ENCODE results near the gene SLC35F1.
"Not testable (repeated sequence)": the region's sequence is repeated elsewhere in the genome, so short reads cannot be mapped to it uniquely, and the experiment has no call there.

Gene SLC35F1

DNA sequence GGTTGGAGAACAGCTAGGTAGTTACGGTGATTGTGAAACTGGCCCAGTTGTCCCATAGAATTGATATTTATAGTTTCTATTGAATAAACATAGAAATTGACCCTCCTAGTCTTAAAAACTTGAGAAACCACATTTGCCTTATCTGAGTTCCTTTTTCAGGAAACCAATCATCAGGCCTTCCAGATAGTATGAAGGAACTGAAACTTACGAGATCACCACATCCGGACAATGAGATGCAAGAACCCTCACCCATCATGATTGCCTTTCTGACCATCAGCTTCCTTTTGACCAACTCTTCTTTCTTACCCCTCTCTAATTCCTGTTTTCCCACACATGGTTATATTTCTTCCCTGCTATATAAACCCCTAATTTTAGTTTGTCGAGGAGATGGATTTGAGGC, 21.8 kb downstream of the SLC35F1 start:
- DNase-seq = no peak

DNA sequence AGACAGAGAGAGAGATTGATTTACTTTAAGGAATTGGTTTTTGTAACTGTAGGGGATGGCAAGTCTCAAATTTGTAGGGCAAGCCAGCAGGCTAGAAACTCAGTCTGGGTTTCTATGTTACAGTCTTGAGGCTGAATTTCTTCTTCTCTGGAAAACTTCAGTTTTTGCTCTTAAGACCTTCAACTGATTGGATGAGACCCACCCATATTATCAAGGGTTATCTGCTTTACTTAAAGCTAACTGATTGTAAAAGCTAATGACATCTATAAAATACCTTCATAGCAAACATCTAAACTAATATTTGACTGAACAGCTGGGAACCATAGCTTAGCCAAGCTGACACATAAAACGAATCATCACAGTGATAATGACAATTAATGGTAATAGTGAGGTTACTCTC, 22.4 kb downstream of the SLC35F1 start:
- no peak for DNase-seq

DNA sequence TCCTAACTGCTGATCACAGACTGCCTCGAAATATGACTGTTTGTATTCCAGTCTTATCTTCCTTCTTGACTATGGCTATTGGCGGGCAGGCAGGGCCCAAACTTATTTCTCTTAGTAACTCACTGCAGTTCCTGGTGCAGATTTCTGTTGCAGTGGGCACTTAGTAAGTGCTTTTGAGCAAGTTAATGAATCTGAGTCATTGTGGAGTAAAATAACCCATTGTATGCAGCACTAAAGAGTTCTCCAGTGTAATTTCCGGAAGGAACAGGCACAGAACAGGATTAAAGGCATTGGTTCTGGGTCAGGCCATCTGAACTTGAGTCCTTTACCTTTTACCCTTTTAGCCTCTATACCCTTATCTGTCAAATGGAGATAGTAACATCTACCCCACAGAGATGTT, 23.6 kb downstream of the SLC35F1 start:
- no peak for DNase-seq

DNA sequence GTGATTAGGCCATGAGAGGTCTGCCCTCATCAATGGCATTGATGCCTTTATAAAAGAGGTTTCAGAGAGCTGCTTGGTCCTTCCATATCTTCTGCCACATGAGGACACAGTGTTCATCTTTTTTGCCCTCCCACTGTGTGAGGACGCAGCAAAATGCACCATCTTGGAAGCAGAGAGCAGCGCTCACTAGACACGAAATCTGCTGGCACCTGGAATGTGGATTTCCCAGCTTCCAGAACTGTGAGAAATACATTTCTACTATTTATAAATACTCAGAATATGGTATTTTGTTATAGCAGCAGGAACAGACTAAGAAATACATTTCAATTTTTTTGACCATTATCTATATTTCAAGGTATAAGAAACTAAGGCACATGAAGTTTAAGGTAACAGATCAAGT, 24.9 kb downstream of the SLC35F1 start:
- DNase-seq = no peak

DNA sequence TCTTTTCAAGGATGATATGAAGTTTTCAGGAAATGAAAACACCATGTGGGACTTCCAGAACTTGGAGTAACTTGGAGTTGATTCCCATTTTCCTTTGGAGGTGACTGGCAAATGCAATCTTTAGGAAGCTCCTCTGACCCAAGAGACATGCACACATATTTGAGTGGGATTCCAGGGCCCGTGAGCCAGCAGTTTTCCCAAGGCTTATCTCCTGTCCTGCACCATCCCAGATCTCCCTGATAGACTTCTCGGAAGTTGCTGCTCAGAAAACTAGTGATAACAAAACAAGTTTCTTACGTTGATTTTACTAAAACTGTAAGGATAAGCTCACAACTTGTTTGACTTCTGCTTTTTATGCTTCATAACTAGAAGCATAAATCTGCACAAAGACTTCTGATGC, 25.6 kb downstream of the SLC35F1 start:
- DNase-seq = no peak

DNA sequence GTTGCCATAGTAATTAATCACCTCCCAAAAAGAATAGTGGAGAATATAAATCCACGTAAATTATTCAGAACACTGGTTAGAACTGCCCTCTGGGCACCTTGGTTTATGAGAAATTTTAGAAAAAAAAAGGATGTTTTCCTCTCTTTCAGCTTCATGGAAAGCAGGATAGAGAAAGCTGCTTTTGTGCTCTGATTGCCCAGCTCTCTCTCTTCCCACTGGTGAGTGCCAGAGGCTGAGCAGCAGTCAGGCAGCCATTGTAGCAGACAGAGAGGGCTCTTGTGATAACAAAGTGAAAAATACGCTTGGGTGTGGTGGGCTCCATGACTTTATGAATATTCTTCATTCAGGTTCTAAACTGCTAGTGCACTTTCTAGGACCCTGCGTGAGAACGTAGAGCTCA, 26.4 kb downstream of the SLC35F1 start:
- DNase-seq = no peak

DNA sequence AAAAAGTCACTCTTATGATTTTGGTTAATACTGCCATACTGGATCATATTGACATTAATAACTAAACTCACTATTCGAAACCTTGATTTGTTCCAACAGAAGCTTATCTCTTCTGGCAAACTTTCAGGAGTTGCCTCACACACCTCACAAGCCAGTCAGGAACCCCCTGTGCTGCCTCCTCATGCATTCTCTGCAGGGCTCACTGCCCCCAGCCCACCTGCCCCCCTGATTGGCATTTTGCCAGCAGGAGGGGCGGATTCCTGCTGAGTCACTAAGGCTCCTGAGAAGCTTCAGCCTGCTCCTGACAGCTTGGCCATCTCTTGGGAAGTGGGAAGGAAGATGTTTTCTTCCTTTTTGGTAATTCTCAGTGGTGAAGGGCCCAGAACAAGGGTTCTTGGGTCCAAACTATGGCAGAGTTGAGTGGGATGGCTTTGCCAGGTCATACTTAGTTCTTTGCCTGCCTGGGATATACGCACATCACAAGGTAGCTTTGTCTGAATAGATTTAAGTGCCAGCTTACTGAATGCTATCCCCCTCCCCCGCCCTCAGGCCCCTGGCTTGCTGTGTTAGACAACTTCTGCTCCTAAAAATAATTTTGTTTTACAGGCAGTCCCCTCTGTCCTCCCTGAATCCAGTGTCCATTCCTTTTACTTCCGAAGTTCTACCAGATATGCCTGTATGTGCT, 31.4 kb downstream of the SLC35F1 start:
- DNase-seq = no peak

DNA sequence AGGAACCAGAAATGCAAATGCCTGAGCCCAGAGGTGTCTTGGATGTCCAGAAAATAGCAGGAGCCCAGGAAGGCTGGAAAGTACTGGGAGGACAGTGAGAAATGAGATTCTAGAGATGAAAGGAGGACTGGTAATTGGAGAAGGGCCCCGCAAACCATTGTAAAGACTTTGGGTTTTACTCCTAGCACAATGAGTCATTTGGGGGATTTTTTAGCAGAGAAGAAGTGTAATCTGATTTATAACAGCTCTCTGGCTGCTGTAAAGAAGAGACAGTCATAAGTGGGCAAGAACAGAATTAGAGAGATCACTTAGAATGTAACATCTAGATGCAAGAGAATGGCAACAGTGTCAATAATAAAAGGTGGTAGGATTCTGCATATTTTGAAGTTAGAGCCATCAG, 40.2 kb downstream of the SLC35F1 start:
- no peak for DNase-seq

DNA sequence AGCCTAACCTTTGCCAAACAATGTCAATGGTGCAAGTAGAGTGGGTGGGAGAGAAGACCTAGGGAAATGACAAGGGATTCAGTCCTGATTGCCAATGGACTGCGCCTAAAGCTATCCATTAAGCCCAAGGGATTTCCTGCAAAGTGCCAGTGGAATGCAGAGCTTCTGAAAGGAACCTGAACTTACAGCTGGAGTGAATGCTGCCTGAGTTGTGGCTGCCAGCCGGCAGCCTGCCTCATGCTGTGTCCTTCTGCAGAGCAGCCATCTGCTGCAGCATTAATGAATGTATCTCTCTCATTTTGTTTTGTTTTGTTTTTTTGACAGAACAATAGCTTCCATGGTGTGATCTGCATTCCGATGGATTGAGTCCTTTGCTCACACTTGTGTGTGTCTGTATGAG, 44.7 kb downstream of the SLC35F1 start:
- DNase-seq = no peak

DNA sequence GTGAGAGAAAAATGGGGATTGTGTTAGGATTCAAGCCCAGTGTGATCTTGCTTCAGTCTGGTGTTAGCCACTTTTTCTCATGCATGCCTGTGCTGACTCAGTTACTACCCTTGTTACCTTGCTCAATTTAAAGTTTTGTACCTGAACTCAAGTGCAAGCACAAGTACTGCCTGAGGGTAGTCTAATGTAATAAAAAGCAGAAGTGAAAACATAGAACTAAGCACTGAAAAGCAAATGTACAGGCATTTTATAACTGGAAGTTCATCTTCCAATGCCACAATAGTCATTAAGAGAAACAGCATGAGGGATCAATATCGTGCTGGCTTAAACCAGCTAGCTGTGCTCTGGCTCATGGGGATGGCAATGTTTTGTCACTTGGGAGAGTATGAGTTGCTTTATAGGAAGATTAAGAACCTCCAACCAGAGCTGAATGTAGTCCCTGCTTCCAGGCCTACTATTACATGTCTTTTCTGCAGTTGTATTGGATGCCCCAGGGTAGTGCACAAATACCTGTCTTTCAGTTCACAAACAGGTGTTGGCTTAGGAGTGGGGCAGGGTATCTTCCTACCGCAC, 48.7 kb downstream of the SLC35F1 start:
- DNase-seq = no peak

DNA sequence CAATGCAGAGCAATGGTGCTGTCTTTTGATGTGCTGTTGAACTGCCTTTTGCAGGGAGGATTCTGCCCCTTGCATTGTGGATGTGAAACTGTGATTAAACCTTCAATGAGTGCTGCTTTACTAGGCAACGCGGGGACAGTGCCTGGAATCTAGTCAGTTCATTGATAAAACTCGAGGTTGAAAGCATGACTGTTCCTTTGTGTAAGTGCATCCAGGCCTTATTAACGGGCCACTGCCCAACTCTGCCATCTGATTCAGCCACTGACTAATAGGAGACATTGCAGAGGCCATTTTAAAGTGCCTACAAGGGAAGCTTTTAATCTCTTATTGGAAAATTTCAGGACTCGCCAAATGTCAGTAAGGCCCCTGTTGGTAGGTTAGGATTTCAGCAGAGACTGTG, 49.3 kb downstream of the SLC35F1 start:
- no peak for DNase-seq

DNA sequence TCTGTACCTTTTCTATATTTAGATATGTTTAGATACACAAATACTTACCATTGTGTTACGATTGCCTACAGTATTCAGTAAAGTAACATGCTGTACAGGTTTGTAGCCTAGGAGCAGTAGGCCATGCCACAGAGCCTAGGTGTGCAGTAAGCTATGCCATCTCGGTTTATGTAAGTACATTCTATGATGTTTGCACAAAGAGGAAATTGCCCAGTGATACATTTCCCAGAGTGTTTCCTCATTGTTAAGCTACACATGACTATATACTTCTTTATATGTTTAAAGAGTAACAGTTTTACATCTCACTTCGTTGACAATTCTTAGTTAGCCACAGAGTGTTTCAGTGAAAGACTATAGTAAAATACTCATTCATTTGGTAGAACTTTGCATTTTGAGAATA, 51.5 kb downstream of the SLC35F1 start:
- DNase-seq = no peak

DNA sequence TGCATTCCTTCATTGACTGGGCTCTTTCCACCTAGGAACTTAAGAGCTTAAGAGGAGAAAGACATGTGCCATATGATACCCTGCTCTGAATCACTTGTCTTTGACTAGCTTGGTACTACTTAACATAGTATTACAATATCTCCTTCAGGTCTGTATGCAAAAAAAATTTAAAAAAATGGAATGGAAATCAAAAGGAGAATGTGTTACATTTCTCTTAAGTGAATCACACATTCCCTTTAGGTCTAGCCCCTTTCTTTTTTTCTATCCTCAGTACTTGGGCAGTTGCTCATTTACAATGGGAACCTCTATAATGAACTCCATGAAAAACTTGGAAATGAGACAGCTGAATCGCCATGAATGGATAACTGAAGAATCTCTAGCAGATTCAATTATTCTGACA, 53.8 kb downstream of the SLC35F1 start:
- no peak for DNase-seq

DNA sequence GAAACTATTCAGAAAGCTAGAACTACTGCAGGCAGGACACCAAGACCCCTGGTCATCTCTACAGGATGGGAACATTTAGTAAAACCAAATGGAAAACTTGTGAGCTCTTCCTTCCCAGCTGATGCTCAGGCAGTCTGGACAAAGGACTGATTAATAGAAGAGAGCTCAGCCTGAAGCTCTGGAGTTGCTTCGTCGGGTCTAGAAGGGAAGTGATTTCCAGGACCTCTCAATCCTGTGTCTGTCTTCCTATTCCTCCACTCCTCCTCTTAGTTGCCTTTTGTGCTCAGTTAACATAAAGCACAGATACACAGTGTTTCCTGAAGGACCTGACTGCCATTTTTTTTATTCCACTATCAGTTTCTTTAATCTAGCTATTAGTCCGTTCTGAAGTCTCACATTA, 54.2 kb downstream of the SLC35F1 start:
- no peak for DNase-seq

DNA sequence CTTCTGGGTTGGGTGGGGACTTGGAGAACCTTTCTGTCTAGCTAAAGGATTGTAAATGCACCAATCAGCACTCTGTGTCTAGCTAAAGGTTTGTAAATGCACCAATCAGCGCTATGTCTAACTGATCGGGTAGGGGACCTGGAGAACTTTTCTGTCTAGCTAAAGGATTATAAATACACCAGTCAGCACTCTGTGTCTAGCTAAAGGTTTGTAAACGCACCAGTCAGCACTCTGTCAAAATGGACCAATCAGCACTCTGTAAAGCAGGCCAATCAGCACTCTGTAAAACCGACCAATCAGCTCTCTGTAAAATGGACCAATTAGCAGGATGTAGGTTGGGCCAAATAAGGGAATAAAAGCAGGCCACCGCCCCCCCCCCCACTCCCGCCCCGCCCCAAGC, 58.7 kb downstream of the SLC35F1 start:
- DNase-seq = not testable (repeated sequence)

DNA sequence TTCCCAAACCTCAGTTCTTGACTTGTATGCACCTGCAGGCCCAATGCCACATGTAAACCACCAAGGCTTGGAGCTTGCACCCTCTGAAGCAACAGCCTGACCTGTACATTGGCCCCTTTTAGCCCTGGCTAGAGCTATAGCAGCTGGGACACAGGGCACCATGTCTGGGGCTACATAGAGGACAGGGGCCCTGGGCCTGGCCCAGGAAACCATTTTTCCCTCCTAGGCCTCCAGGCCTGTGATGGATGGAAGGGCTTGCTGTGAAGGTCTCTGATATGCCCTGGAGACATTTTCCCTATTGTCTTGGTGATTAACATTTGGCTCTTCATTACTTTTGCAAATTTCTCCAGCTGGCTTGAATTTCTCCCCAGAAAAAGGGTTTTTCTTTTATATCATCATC, 64.6 kb downstream of the SLC35F1 start:
- DNase-seq = no peak

DNA sequence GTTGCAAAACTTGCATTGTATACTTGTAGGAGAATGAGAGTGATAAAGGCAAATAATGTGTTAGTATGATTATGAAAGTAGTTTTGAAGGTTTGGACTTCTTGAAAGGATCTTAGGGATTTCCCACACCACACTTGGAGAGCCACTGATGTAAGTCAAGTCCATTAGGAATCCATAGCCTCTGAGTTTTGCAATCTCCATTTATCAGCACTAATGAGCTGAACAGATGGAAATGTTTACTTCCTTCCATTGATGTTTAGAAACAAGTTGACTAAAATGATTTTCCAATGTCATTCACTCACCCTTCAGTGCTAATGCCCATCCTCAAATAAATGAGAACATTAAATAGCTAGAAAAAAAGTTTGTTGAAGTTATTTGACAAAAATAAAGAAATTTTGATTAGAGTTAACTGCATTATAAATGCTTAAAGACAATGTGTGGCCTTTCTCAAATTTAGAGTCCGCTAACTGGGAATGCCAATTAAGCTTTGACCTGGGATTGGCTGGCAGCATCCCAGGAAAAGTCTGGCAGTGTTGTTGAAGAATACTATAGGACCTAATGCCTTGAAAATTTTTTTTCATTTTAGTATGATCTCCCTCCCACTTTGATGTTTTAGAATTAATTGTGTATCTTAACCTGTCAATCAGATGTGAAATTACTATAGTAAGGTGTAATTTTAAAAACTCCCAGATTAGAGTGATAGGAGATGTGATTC, 68.0 kb downstream of the SLC35F1 start:
- DNase-seq = no peak

DNA sequence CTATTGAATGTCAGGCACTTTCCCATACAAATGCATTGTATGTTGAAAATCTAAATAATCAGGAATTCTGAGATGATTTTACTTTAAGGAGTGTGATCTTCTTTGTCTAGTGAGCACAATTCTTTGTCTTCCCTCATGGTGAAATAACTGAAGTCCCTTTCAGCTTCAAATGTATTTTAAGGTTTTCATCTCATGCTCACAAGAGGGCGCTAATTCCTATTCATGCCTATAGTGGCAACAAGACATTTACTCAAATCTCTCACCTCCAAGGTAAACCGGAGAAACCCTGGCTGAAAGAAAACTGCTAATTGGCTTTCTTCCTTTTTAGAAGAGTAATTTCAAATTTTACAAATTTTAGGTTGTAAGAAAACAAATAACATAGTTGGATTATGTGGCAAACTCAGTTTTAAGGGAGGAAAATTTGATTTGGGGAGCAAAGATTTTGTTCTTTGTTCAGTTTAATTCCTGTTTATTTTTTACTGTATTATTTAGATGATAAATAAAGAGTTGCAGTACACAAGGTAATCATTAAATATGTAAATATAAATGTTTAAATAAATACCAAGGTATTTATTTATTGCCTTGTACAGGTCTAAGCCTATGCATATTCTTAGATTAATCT, 69.1 kb downstream of the SLC35F1 start:
- DNase-seq = no peak

DNA sequence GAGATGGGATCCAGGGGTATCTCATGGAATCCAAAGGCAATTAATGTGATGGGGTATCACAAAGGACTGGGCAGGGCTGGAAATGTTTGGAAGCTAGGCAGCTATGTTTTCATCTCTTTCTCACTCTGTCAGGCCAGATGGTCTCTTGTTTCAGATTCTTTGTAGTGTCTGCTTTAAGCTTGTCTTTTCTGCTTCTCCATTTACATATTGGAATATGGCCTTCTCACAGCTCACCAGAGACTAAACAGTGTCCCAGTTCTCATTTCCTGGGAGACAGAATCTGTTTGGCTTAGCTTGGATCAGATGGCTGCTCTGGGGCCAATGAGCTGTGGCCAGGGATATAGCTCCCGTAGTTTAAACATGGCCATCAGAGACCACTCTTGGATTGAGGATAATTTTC, 78.9 kb downstream of the SLC35F1 start:
- no peak for DNase-seq

DNA sequence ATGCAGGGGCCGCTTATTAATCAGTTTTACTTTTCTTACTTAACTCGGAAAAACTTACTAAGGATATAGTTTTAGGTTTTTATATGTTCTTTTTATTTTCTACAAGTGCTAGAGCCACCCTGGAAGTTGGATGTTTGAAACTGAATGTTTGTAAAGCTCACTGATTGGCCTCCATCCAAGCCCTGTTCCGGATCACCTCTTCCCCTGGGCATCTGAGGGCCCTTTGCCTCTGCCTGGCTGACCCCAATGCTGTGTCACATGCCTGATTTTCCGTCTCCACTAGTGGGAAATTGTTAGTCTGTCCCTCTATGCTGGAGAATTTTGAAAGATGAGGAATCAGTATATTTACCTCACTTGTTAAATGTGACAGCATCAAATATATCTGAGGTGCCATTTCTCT, 79.3 kb downstream of the SLC35F1 start:
- no peak for DNase-seq

DNA sequence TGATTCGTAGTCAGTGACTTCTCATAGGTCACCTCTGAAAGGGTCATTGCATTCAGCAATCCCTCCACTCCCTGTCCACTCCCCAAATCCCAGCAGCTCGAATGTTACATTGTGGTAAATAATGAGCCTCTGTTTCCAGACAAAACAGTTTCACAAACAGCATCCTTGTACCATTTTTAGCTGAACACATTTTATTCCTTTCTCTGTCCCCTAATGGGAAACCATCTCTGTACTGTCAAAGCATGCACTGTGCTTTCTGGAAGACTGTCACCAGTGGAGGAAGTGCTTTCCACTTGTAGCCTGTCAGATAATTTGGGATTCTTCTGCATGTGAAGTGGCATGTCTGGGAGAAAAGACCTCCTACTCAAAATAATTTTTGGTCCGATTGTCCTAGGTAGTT, 82.0 kb downstream of the SLC35F1 start:
- DNase-seq = no peak

DNA sequence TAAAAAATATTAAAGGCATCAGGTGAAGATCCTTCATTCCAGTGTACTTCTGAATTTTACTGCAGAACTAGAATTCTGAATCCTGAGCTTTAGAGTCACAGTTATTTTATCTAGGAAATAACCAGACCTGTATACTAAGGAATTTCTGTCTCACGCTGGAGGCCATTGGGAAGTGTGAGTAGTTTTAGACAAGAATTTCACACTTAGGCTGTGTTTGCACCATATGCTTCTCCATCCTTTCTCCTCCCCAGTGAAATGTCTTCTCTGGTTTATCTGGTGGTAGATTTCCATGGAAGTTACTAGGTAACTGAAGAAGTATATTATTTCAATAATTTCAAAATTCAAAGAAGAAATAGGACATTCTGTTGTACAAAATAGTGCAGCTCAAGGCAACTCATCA, 83.1 kb downstream of the SLC35F1 start:
- no peak for DNase-seq

DNA sequence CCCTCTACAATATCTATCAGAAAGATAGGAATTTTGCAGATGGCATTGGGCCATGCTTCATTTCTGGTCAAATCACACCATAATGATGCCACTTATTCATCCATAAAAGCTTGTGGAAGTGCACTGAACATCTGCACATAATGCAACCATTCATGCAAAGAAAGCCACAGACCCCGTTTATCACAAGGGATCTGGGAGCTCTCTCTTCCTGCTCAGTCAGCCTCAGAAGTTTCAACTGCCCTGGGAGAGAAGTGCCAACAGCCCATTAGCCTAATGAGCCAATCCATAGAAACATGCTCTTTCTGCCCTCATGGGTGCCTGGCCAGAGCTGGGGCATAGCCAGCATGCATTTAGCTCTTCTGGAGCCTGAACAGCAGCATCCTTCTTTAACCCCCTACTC, 85.8 kb downstream of the SLC35F1 start:
- no peak for DNase-seq

DNA sequence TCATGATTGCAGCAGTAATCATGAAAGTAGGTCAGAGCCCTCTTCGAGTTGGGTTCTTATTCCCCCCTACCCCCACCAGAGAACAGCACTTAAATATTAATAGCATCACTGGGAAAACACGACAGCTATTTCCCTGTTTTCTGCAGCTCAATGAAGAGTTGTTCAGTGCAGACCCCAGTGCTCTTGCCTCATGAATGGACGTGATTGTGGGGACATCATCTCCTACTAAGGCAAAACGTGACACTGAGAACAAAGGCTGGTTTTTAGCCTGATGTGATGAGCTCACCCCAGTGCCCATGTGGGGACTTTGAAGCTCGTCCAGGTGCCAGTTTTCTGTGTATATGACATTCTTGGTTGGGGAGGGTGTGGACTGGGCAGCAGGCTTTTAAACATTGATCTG, 105.9 kb downstream of the SLC35F1 start:
- DNase-seq = no peak
